Measurements from ENCODE around the gene KCNMB1.
"Not testable (repeated sequence)": the region's sequence is repeated elsewhere in the genome, so short reads cannot be mapped to it uniquely, and the experiment has no call there.

The KCNMB1 gene

DNA sequence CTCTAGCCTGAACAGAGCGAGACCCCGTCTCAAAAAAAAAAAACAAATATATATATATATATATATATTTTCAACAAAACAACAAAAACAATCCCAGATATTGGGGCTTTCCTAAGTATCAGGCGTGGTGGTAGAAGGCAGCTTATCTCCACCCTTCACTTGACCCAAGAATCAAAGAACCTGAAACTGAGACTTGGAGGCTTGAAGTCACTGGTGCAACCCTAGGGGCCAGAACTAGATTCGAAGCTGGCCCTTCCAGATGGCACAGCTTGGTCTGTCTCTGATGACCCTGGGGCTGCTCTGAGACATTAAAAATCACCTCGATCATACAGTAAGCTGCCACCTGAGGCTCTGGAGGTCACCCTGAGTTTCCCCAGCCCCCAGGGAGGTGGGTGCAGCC is 1.3 kb upstream of the KCNMB1 start:
- H3K27ac ChIP-seq (ENCODE audit: low read length) = no peak overlapping the region

DNA sequence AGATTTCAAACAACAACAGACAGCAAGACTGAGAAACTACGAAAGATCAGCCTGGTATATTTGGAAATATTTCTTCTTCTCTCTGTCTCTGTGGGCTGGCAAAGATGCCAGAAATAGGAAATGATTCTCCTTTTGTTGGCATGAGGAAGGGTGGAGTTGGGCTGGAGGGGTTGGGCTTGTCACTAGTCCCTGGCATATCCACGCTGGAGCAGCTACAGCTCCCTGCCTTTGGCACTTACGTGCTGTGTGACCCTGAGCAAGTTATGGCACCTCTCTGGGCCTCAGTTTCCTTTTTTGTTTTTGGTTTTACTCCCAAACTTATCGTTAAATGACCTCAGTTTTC is 354 bp upstream of the KCNMB1 start:
- peaks cover 0 to 15% of the 10 kb centered on the region in 2 donors for H3K4me1 ChIP-seq (ENCODE audit: control insufficient read depth in 1 of 2, insufficient read depth in 2 of 2, low read length in 2 of 2)

More for the DNA sequence above, 1.3 kb upstream of the KCNMB1 start:
- Histone ChIP-seq H3K9me3 (ENCODE audit: control insufficient read depth in 1 of 2, low read length in 2 of 2) (no peaks in the 10 kb centered on the region), H3K4me1 (ENCODE audit: control insufficient read depth in 1 of 2, insufficient read depth in 2 of 2, low read length in 2 of 2) (peaks cover 0 to 13% of the 10 kb centered on the region in 2 donors), H3K27me3 (ENCODE audit: low read depth, low read length) (no peaks in the 10 kb centered on the region), H3K4me3 (ENCODE audit: low read depth in 1 of 2, low read length in 2 of 2) (peak overlapping the region in 1 of 2 donors; percentile 33), H3K36me3 (ENCODE audit: control insufficient read depth in 1 of 2, insufficient read depth in 2 of 2, low read length in 2 of 2) (no peaks in the 10 kb centered on the region)

DNA sequence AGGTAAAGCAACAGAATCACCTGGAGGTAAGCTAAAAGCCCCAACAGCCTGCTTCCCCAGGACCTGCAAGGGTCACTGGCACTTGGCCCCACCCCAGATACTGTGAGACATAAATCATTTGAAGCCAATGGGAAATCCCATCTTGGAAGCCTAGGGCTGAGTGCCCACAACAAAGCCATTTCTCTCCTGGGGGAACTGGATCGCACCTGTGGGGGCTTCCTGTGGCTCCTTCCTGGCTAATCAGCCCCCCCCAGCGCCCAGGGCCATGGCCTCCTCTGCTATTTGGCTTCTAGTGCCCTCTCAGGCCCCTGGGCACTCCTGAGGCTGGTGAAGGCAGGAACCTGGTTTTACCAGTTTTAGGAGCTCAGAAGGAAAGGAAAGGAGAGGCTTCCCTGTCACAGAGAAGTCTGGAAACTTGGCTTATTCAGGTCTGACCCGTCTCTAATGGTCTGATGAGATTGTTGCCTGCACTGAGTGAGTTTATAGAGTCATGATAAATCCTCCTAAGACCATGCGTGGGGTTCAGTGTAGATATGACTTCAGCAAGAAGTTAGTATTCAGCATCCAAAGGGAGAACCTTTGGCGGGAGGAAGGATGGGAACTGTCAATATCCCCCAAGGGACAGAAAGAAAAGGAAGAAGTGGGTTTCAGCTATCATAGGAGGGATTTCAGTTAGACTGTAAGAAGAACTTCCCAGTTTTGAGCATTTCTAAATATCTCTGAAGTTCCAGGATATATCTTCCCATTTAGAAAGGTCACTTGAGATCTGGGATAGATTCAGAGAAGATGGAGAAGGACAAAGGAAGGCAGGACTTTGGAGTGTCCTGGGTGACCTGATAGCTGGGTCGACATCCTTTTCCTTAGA is 1.2 kb downstream of the KCNMB1 start:
- Histone ChIP-seq H3K4me1 (ENCODE audit: control insufficient read depth in 1 of 2, insufficient read depth in 2 of 2, low read length in 2 of 2) (peaks cover 0 to 9% of the 10 kb centered on the region in 2 donors), H3K36me3 (ENCODE audit: control insufficient read depth in 1 of 2, insufficient read depth in 2 of 2, low read length in 2 of 2) (no peaks in the 10 kb centered on the region), H3K9me3 (ENCODE audit: control insufficient read depth in 1 of 2, low read length in 2 of 2) (no peaks in the 10 kb centered on the region), H3K27me3 (ENCODE audit: low read depth, low read length) (no peaks in the 10 kb centered on the region), H3K27ac (ENCODE audit: low read length) (peak overlapping the region; percentile 75), H3K4me3 (ENCODE audit: low read depth in 1 of 2, low read length in 2 of 2) (peak overlapping the region; percentile 55 to 61)

More for the DNA sequence above, 354 bp upstream of the KCNMB1 start:
- peak overlapping the region; percentile 75 for H3K27ac ChIP-seq (ENCODE audit: low read length)
- peak overlapping the region; percentile 55 to 61 for H3K4me3 ChIP-seq (ENCODE audit: low read depth in 1 of 2, low read length in 2 of 2)
- H3K27me3 ChIP-seq (ENCODE audit: low read depth, low read length) = no peaks in the 10 kb centered on the region
- no peaks in the 10 kb centered on the region for H3K9me3 ChIP-seq (ENCODE audit: control insufficient read depth in 1 of 2, low read length in 2 of 2)
- no peaks in the 10 kb centered on the region for H3K36me3 ChIP-seq (ENCODE audit: control insufficient read depth in 1 of 2, insufficient read depth in 2 of 2, low read length in 2 of 2)

DNA sequence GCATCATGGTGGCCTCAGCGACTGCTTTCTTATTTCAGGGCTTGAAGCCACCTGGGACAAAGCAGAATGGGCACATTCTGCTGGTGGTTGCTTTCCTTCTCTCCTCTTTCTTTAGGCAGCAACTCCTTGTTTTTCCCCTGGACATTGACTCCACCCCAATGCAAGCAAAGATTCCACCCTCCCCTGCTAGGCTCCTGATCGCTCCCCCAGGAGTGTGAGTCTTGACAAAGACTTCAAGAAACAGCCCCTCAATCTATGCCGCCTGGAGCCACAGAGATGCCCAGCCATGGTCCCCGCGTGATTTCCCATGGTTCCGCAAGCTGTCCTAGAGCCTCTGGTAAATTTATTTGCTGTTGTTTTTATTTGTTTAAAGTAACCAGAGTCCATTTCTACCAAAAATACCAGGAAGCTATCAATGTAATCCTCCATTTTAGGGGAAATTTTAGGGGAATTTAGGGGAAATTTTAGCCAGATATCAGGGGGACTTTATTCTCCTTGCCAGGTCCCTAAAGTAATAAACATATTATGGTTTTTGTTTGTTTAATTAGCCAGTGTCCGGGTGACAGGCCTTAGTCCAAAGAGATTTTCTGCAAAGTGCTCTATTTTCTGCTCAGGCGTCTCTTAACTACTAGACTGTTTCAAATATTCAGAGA is 2.3 kb downstream of the KCNMB1 start:
- peaks cover 0 to 8% of the 10 kb centered on the region in 2 donors for H3K4me1 ChIP-seq (ENCODE audit: control insufficient read depth in 1 of 2, insufficient read depth in 2 of 2, low read length in 2 of 2)
- H3K27me3 ChIP-seq (ENCODE audit: low read depth, low read length) = no peaks in the 10 kb centered on the region
- peak overlapping the region; percentile 55 to 61 for H3K4me3 ChIP-seq (ENCODE audit: low read depth in 1 of 2, low read length in 2 of 2)
- no peak overlapping the region for H3K27ac ChIP-seq (ENCODE audit: low read length)
- H3K9me3 ChIP-seq (ENCODE audit: control insufficient read depth in 1 of 2, low read length in 2 of 2) = no peaks in the 10 kb centered on the region
- H3K36me3 ChIP-seq (ENCODE audit: control insufficient read depth in 1 of 2, insufficient read depth in 2 of 2, low read length in 2 of 2) = no peaks in the 10 kb centered on the region

DNA sequence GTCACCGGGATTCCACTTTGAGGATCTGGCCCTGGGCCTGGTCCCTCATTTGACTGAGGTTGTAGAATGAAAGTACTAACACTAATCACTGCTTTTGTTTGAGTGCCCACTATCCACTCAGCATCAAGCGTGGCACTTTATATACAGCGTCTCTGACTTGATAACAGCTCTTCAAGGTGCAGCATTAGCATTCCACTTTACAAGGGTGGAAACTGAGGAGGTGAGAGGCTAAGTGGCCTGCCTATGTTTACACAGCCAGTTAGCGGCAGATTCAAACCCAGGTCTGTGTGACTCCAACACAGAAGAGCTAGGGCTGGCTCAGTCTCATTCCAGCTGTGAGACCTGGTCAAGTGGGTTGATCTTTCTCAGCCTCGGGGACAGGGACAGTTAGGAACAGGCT is 5.9 kb downstream of the KCNMB1 start:
- Histone ChIP-seq H3K27ac (ENCODE audit: low read length) (no peak overlapping the region), H3K27me3 (ENCODE audit: low read depth, low read length) (no peaks in the 10 kb centered on the region), H3K9me3 (ENCODE audit: control insufficient read depth in 1 of 2, low read length in 2 of 2) (no peaks in the 10 kb centered on the region), H3K4me1 (ENCODE audit: control insufficient read depth in 1 of 2, insufficient read depth in 2 of 2, low read length in 2 of 2) (peaks cover 0 to 14% of the 10 kb centered on the region in 2 donors), H3K36me3 (ENCODE audit: control insufficient read depth in 1 of 2, insufficient read depth in 2 of 2, low read length in 2 of 2) (no peaks in the 10 kb centered on the region), H3K4me3 (ENCODE audit: low read depth in 1 of 2, low read length in 2 of 2) (no peak overlapping the region)

DNA sequence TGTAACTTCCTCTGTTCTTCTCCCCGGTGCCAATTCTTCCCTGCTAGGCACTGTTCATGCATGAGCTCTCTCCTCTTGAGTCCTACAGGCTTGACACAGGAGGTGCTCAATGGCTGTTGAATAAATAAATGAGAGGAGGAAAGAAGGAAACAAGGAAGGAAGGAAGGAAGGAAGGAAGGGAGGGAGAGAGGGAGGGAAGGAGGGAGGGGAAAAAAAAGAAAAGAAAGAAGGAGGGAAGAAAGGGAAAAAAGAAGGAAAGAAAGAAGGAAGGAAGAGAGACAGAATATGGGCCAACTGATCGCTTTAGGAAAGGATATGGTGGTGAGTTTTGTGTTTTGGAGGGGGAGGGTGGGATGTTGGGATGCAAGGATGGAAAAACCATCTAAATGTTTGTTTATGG is 6.4 kb downstream of the KCNMB1 start:
- Histone ChIP-seq H3K9me3 (ENCODE audit: control insufficient read depth in 1 of 2, low read length in 2 of 2) (no peaks in the 10 kb centered on the region), H3K4me3 (ENCODE audit: low read depth in 1 of 2, low read length in 2 of 2) (no peak overlapping the region), H3K27me3 (ENCODE audit: low read depth, low read length) (no peaks in the 10 kb centered on the region), H3K36me3 (ENCODE audit: control insufficient read depth in 1 of 2, insufficient read depth in 2 of 2, low read length in 2 of 2) (no peaks in the 10 kb centered on the region), H3K27ac (ENCODE audit: low read length) (no peak overlapping the region), H3K4me1 (ENCODE audit: control insufficient read depth in 1 of 2, insufficient read depth in 2 of 2, low read length in 2 of 2) (peaks cover 0 to 14% of the 10 kb centered on the region in 2 donors)

DNA sequence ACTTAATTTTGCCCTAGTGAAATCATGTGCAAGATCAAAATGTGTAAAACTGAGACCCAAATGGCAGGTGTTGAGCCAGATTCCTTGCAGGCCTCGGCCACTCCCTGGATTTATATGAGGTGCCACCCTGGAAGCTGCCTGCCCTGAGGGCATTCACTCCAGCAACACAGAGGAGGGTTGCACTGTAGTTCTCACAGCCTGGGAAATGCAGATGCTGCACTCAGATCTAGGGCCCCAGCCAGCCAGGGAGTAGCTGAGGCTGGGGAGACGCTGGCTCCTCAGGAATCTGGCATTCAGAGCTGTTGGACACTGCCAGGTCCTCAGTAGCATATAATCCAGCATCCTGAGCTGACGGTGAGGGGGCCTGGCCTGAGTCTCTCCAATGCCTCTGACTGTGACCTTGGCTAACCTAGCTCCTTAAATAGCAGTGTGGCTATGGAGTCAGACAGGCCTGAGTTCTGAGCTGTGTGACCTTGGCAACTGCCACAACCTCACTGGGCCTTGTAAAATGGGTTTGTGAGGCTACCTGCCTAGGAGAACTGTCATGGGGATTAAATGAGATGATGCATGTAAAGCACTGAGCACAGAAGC is 8.7 kb downstream of the KCNMB1 start:
- Histone ChIP-seq H3K36me3 (ENCODE audit: control insufficient read depth in 1 of 2, insufficient read depth in 2 of 2, low read length in 2 of 2) (no peaks in the 10 kb centered on the region), H3K9me3 (ENCODE audit: control insufficient read depth in 1 of 2, low read length in 2 of 2) (no peaks in the 10 kb centered on the region), H3K27ac (ENCODE audit: low read length) (no peak overlapping the region), H3K4me1 (ENCODE audit: control insufficient read depth in 1 of 2, insufficient read depth in 2 of 2, low read length in 2 of 2) (peaks cover 0 to 11% of the 10 kb centered on the region in 2 donors), H3K27me3 (ENCODE audit: low read depth, low read length) (no peaks in the 10 kb centered on the region), H3K4me3 (ENCODE audit: low read depth in 1 of 2, low read length in 2 of 2) (no peak overlapping the region)

DNA sequence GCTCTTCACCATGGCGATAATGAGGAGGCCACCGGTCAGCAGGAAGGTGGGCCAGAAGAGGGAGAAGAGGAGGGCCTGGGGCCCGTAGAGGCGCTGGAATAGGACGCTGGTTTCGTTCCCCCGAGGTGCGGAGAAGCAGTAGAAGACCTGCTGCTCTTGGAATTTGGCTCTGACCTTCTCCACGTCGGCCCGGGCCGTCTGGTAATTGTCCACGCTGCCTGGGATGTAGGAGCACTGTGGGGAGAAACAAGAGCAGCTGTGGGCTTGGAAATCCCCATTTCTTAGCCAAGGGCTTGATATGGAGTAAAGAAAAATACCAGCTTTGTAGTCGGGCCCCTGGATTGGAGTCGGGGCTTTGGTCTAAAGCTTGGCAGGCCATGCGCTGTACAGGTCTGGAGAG is 10.4 kb downstream of the KCNMB1 start:
- H3K4me1 ChIP-seq (ENCODE audit: control insufficient read depth in 1 of 2, insufficient read depth in 2 of 2, low read length in 2 of 2) = peaks cover 0 to 10% of the 10 kb centered on the region in 2 donors
- no peak overlapping the region for H3K4me3 ChIP-seq (ENCODE audit: low read depth in 1 of 2, low read length in 2 of 2)
- H3K27ac ChIP-seq (ENCODE audit: low read length) = no peak overlapping the region

DNA sequence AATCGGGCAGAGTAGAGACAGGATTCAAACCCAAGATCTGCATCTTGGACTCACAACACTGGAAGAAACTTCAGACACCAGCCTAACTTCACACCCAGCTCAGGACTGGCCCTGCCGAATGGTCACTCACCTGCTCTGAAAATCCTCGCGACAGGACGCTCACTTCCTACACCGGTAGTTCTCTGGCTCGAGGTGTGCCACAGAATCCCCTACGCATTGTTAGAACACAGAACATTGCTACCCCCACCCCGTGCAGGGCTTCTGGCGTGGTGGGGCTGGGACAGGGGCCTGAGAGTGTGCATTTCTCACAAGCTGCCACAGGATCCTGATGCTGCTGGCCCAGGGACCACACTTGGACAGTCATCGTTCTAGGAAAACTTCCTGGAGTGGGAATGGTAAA is 12.1 kb downstream of the KCNMB1 start:
- no peaks in the 10 kb centered on the region for H3K27me3 ChIP-seq (ENCODE audit: low read depth, low read length)
- H3K27ac ChIP-seq (ENCODE audit: low read length) = no peak overlapping the region
- H3K4me3 ChIP-seq (ENCODE audit: low read depth in 1 of 2, low read length in 2 of 2) = no peak overlapping the region
- no peaks in the 10 kb centered on the region for H3K9me3 ChIP-seq (ENCODE audit: control insufficient read depth in 1 of 2, low read length in 2 of 2)
- peaks cover 0 to 10% of the 10 kb centered on the region in 2 donors for H3K4me1 ChIP-seq (ENCODE audit: control insufficient read depth in 1 of 2, insufficient read depth in 2 of 2, low read length in 2 of 2)
- no peaks in the 10 kb centered on the region for H3K36me3 ChIP-seq (ENCODE audit: control insufficient read depth in 1 of 2, insufficient read depth in 2 of 2, low read length in 2 of 2)

More for the DNA sequence above, 10.4 kb downstream of the KCNMB1 start:
- H3K27me3 ChIP-seq (ENCODE audit: low read depth, low read length) = no peaks in the 10 kb centered on the region
- no peaks in the 10 kb centered on the region for H3K36me3 ChIP-seq (ENCODE audit: control insufficient read depth in 1 of 2, insufficient read depth in 2 of 2, low read length in 2 of 2)
- H3K9me3 ChIP-seq (ENCODE audit: control insufficient read depth in 1 of 2, low read length in 2 of 2) = no peaks in the 10 kb centered on the region

DNA sequence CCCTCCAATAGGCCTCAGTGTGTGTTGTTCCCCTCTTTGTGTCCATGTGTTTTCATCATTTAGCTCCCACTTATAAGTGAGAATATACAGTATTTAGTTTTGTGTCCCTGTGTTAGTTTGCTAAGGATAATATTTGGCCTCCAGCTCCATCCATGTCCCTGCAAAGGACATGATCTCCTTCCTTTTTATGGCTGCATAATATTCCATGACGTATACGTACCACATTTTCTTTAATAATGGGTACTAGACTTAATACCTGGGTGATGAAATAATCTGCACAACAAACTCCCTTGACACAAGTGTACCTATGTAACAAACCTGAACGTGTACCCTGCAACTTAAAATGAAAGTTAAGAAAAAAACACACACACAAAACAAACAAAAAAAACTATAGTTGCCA is 12.6 kb downstream of the KCNMB1 start:
- H3K9me3 ChIP-seq (ENCODE audit: control insufficient read depth in 1 of 2, low read length in 2 of 2); H3K27ac ChIP-seq (ENCODE audit: low read length); H3K27me3 ChIP-seq (ENCODE audit: low read depth, low read length); H3K4me1 ChIP-seq (ENCODE audit: control insufficient read depth in 1 of 2, insufficient read depth in 2 of 2, low read length in 2 of 2); H3K36me3 ChIP-seq (ENCODE audit: control insufficient read depth in 1 of 2, insufficient read depth in 2 of 2, low read length in 2 of 2); H3K4me3 ChIP-seq (ENCODE audit: low read depth in 1 of 2, low read length in 2 of 2): not testable (repeated sequence)

DNA sequence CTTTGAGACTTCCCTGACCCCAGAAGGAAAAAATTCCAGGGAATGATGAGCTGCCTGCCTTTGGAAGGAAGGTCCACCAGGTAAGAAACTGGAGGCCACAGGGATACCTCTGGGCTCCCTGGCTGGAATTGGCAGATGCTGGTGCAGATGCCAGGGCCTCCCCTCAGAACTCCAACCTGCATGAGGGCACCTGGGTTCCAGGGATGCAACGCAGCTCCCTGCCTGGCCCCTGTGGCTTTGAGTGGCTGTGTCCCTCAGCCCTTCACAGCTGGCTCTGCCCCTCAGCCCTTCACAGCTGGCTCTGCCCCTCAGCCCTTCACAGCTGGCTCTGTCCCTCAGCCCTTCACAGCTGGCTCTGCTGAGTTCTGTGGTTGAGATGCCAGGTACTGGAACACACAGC is 13.9 kb downstream of the KCNMB1 start:
- no peak overlapping the region for H3K4me3 ChIP-seq (ENCODE audit: low read depth in 1 of 2, low read length in 2 of 2)
- no peaks in the 10 kb centered on the region for H3K36me3 ChIP-seq (ENCODE audit: control insufficient read depth in 1 of 2, insufficient read depth in 2 of 2, low read length in 2 of 2)
- no peaks in the 10 kb centered on the region for H3K27me3 ChIP-seq (ENCODE audit: low read depth, low read length)
- no peak overlapping the region for H3K27ac ChIP-seq (ENCODE audit: low read length)
- H3K4me1 ChIP-seq (ENCODE audit: control insufficient read depth in 1 of 2, insufficient read depth in 2 of 2, low read length in 2 of 2) = peaks cover 0 to 8% of the 10 kb centered on the region in 2 donors
- H3K9me3 ChIP-seq (ENCODE audit: control insufficient read depth in 1 of 2, low read length in 2 of 2) = no peaks in the 10 kb centered on the region

Measured in muscle layer of duodenum (tissue), 2 donors.